Right renal pelvis (tissue), 4 donors: ENCODE data around the gene COL18A1. TPM values are rescaled to one million over a fixed set of nuclear protein-coding genes. Genes with fewer than 3 reads are reported as not detected.

Experiments used
- DNase-seq, 4 donors: peaks; one replicate each; pipeline ENCODE4 v3.0.0-alpha.2; 2013; ENCODE audit warnings: low read depth in 4 of 4, low spot score in 3 of 4, missing footprints in 1 of 4
- polyA plus RNA-seq, 4 donors: library from polyadenylated mRNA; unstranded; fragments of 120-200 nt; gene quantifications; one replicate each; pipeline ENCODE4 v1.2.1, GENCODE V29; 2013; ENCODE audit not compliant: insufficient read length in 4 of 4

Gene COL18A1
- polyA plus RNA-seq, 4 donors = 135 to 240 (median 143) TPM

DNA sequence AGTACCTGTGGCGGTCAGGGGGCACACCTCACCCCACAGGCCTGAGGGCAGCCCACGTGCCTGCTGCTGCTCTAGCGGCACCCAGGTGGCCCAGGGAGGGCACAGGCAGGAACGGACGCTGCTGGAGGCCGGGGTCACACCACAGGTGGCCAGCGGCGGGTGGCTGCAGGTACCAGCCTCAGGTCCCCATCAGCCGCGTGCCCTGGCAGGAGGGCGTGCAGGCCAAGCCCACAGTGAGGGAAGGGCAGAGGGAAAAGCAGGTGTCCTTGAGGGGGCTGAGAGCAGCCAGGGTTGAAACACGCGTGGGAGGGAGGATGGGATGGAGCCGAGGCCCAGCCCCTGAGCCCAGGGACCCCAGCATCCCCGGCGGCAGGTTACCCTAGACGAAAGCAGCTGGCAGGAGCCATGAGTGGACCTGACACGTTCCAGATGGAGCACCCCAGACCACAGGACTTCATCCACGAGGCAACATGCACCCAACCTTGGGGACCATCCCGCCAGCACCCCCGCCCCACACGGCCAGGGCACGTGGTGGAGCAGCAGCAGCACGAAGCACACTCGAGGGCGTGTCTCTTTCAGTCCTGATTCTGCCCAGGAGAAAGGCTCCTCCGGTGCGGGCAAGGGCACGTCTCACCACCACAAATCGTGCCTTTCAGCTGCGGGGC, 133.5 kb downstream of the COL18A1 start:
- no peak for DNase-seq

DNA sequence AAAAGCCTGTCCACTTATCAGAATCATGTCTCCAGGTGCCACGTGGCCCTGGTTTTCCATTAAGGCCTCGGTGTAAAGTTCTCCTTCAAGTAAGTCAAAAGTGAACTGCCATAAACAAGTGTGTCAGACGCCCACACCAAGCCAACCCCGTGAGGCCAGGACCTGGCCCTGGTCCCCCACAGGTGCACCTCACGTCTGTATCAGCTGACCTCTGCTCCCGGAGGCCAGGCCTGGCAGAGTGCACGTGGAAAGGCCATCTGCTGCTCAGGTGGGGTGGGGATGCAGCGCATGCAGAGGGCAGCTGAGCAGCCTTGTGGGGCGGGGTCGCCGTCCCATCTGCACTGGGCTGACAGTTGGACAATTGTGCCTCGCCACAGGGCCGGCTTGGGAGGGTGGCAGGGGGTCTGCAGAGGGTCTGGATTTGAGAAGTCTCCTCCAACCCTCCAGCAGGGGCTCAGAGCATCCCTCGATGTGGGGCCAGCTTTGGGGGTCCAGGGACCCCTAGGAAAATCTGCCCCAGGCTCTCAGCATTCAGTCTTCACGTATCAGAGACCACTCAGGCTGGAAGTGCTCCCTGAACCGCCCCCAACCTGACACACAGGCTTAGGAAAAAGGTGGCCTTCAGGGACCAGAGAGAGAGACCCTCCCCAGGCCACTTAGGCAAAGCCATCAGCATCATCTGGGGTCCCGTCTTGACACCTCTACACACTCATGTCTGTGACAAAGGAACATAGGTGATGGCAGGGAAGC, 134.3 kb downstream of the COL18A1 start:
- DNase-seq = no peak

DNA sequence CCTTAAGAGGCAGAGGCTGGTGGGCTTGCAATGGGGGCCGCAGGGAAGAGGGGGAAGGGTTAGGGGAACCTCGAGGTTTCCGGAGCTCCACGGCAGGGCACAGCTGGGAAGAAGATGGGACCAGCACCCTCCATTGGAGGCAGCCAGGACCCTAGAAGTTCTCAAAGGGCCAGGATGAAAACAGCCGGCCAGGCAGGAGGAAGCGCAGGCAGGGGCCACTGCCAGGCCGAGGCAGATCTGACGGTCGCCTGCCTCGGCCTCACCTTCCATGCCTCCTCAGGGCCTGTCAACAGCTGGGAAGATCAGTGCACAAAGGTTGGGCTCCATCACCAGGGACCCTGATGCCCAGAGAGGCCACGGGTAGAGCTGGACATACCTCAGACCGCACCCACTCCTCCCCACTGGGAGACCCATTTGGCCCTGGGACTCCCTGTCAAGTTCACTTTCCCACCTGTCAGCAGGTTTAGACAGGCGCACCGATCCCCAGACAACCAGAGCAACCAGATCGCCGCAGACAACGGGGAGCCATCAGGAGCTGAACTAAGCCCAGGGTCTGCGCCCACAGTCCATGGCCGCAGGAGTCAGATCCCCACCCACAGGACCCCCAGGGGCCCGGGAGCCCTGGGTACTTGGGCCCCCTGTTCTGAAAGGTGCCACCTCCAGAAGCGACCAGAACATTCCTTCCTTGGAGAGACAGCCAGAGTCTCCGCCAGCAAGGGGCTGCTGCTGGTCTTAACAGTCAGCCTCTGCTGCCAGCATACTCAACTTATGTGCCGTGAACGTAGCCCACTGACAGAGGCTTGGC, 135.0 kb downstream of the COL18A1 start:
- no peak for DNase-seq

DNA sequence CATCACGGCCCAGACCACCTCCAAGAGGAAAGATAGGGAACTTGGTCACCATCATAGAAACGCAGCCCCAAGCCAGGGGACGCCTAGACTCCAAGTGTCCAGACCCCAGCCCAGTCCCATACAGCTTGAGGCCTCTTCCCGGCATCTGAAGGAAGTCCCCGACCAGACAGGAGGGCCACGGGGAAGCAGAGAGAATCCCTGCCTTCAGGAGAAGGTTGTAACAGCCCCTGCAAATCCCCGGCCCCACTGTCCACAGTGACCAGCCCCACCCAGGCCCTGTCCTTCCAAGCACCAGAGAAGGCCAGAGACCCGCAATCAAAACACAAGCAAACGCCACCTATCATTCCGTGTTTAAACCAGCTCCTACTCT, 135.6 kb downstream of the COL18A1 start:
- DNase-seq = no peak

DNA sequence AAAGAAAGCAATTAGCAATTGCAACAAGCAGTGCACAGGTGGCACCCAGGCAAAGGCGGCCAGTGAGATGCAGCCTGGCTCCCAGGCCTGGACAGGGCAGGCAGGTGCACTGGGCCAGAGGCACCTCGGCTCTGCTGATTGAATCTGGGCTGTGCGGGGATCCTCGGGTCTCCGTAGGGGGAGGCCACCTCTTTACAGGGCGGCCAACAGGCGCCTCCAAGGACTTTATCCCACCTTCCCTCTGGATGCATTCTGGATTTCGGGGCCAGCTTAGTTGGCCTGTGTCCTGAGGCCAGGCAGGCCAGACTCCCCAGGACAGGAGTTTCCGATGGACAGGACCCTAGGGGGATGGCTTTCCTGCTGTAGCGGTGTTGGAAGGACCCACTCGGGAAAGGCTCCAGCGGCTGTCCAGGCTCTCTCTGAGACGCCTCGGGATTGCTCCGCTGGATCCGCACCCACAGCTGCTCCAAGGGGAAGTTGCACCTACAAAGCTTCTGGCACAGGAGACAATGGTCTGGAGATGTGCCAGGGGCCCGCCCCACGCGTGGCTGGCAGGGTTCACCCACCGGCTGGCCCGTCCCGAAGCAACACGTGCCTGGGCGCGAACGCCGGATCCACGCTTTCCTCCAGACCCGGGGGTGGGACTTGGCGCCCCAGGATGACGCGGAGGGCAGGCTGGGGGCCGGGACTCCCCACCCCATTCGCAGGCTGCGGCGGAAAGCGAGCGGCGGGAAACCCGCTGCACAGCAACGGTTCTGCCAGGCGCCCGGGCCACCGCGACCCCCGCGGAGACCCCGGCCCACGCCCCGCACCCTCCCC, 136.5 kb downstream of the COL18A1 start:
- no peak for DNase-seq

DNA sequence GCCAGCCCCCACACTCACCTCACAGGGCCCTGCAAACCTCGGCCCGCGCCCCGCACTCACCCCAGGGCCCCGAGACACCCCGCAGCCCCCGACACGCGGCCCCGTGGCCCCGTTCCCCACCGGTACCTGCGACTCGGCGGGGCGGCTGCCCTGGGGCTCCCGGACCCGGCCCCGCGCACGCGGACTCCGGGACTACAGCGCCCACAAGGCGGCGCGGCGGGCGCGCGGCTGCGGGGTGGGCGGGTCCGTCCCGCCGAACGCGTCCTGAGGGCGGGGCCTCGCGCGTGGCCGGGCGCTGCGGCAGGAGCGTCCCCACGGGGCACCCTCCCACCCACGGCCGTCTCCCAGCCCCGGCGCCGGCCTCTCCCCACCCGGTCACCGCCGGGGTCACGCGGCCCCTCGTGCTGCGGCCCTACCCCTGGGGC, 137.3 kb downstream of the COL18A1 start, which contains the start of gene SLC19A1:
Gene SLC19A1 (minus strand): TSS at position 199 of the 425 bp plus-strand sequence. CDS start 4,481 bp downstream, outside the sequence.
- peak in 1 of 4 donors; percentile 29 for DNase-seq

DNA sequence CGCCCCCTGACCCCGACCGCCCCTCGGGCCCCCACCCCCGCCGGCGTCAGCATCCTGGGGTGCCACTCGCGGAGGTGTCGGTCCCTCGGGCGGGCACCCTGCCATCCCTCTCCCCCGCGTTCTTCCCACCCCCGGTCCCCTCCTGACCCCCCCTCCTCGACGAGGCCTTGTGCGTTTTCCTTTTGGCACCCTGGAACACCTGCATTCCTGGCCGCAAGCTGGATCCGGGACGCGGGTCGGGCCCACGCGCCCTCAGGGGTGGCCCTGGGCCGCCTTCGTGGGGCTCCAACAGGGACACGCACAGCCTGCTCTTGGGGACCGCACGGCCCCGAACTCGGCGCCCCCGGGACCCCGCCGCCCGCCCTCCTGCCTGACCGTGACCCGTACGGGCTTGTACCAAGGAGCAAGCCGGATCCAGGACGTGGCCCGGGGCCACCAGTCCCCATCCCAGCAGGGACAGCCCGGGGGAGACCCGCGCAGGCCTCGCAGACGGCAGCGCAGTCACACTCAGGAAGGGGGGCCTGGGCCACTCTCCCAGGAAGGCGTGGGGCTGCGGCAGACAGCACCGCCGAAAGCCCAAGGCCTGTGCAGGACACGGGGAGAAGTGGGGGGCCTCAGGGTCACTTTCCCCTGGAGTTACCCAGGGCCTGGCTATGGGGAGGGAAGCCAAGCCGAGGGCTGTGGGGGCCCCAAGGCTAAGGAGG, 137.9 kb downstream of the COL18A1 start:
- no peak for DNase-seq

DNA sequence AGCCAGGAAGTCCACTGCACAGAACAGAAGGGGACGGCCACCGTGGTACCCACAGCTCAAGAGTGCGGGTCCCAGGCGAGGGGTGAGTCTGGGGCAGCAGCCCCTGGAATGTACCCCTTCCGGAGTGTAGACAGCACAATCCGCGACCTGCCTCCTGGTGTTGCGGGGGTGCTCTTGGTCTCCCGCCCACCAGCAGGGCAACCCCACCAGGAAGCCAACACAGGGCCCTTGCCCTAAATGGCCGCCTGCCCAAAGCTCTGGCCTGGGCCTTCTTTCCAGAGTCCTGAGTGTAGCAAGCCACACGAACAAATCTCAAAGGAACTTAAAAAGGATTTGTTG, 138.4 kb downstream of the COL18A1 start:
- DNase-seq = no peak

DNA sequence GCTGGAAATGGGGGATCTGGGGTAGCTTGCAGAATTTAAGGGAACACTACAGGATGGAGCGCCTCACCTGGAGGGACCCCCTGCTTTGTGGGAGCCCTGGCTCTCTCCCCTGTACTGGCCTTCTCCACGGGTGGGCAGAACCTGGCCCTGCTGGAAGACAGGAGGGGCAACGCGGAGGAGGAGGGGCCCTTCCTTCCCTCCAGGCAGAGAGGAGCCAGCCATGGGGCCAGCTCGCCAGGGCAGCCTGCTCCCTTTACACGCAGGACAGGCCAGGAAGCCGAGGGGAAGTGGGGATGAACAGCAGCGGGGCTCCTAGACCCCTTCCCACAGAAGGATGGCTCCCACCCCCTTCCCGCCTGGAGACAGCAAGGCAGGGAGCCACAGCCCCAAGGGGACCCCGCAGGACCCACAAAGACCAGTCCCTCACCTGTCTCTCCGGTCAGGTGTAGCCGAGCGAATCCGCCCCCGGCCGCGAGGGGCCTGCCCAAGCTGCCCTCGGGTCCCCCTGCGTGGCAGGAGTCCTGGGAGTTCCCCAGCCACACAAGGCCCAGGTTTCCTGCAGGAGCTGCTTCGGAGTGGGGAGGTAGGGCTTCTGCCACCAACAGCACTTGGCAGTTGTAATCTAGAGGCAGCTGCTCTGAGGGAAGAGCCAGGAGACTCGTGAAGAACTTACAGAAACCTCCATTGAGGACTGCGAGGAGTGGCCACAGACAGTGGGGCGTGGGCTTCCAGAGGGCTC, 138.9 kb downstream of the COL18A1 start:
- no peak for DNase-seq

DNA sequence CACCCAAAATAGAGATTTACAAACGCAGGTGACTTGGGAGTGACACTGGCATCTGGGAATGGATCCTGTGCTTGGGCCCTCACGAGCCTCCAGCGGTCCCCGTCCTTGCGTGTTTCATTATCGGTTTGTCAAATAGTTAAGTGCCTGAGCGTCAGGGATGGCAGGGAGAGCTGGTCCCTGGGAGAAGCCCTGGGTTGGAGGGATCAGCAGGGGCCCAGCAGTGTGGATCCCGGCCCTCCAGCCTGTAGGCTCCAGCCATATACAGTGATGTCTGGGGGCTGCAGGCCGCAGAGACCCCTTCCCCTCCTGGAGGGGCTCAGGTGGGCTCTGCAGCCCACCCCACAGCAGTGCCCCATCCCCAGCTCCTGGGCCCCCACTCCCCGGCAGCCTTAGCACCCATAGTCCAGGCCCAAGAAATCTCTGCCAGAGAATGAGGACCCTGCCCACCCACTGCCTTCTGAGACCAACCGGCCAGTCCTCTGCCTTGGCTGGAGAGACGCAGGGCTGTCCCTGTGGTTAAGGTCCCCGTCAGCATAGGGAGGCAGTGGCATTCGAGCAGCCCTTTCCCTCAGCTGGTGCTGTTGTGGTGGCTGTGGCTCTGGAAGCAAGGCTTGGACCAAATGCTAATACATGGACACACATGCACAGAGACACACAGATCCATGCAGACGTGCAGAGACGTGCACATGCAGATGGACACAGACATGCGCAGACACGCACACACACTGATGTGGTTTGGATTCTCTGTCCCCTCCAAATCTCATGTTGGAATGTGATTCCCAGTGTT, 139.7 kb downstream of the COL18A1 start:
- DNase-seq = no peak

DNA sequence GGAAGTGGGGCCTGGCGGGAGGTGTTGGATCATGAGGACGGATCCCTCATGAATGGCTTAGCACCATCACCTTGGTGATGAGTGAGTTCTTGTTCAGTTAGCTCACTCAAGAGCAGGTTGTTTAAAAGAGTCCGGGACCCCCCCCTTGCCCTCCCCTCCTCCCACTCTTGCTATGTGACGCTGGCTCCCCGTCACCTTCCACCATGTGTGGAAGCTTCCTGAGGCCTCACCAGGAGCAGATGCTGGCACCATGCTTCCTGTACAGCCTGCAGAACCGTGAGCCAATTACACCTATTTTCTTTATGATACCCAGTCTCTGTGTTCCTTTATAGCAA, 140.2 kb downstream of the COL18A1 start:
- DNase-seq = no peak

DNA sequence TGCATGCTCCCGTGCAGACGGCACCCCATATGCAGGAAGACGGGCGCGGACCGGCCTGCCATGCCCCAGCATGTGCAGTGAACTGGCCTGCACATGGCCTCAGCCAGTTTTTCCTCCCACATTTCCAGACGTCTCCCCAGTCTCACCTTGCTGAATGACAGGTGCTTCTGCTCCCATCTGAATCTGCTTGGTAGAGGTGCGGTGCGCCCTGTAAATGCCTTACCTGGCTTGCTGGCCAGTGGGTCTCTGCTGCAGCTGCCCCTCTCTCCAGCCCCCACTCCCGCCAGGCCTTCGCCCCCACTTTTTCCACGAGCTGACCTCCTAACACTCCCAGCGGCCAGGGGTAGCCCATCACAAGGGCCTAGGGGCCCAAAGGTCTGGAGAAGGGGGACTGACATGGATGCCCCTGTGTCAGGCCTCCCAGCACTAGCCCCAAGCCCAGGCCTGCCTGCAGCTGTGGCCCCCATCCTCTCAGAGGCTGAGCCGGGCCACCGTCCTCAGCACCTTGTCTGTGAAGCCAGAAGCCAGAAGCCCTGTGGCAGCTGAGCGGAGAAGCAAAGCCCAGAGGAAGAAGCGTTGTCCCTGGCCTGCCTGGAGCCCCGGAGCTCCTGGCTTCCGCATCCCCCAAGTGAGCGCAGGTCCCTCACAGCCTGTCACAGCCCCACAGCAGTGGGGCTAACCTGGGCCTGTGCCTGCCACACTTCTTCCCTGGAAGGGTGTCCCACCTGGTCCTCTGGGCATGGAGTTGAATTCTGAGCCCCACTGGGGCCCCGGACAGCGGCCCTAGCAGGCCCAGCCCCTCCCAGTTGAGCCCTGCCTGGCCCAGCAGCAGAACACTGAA, 140.9 kb downstream of the COL18A1 start:
- no peak for DNase-seq

DNA sequence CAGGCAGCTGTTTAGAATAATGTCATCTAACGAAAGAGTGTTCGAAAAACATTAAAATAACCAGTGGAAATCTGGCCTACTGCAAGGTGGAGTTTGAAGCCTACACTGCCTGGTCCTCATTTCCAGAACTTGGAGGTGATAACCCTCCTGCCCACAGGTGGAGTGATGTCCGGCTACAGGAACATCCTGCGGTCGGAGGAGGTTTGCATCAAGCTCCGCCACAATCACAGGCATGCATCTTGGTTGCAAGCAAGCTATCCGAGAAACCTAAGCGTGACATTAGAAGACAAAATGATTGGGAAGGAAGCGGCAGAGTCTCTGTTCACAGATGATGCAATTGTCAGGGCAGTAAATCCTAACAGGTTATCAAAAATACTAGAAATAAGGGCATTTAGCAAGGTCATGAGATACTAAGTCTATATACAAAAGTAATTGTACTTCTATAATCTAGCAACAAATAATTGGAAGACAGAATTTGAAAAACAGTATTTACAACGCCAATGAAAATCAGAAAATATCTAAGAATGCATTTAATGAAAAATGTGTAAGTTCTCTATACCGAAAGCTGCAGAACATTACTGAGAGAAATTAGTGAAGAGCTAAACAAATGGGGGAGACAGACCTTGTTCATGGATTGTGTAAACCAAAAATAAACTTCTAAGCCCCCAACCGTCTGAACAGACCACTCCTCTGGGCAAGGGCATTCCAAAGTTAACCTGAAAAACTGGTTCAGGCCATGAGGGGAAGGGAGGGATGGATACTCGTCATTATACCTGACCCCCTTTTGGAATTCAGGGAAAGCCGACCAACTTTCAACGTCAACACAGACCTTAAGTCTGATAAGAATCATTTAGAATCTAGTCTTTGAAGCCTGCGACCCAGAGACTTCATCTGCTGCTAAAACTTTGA, 141.9 kb downstream of the COL18A1 start:
- DNase-seq = no peak

DNA sequence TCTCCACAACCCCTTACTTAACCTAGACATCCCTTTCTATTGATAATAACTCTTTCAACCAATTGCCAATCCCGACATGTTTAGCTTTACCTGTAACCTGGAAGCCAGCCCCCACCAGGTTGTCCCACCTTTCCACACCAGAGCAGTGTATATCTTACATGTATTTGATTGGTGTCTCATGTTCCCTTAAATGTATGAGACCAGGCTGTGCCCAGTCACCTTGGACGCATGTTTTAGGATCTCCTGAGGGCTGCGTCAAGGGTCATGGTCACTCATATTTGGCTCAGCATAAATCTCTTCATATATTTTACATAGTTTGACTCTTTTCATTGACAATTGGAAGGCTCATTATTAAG, 142.6 kb downstream of the COL18A1 start:
- DNase-seq = no peak

DNA sequence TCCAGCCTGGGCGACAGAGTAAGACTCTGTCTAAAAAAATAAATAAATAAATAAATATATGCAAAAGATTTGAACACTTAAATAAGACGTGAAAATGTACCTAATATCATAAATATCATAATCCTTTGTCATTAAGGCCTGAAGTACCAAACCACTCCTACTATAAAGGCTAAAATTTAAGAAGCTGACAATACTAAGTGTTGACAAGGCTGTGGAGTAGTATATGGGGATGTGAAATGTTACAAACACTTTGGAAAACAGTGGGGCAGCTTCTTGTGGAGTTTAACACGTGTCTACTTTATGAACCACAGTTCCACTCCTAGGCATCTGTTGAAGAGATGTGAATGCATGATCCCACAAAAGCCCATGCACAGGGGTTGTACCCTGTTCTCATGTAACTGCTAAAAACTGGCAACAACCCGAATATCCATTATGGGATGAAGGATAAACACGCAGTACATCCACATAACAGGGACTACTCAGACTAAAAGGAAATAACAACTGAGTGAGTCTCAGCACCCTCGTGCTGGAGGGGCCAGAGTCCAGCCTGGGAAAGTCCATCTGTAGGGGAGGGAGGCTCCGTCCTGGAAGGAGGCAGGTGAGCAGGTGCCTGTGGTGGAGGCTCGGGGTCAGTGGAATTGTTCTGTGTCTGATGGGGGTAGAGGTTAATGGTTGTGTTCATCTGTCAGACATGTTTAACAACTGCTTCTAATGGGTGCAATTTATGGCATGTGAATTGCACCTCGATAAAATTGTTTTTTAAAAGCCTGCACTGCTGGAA, 143.9 kb downstream of the COL18A1 start:
- DNase-seq = no peak
